Endothelial cell of umbilical vein (primary cell): Measurements from ENCODE around the gene CDK12. TPM values are rescaled to one million over a fixed set of nuclear protein-coding genes. Genes with fewer than 3 reads are reported as not detected.
"Not testable (repeated sequence)": the region's sequence is repeated elsewhere in the genome, so short reads cannot be mapped to it uniquely, and the experiment has no call there.

Experiments
- BruUV-seq: library from RNA; stranded (reverse); fragments of 400-500 nt; replicated peaks from 2 replicates; lab custom pipeline; 2021; lab: Mats Ljungman, UMichigan
- CTCF ChIA-PET: fragments of 300-600, 350-600 bp; sonication (Branson Sonifier 250); formaldehyde crosslinking; loops from one replicate; lab custom pipeline; 2021; ENCODE audit warnings: antibody characterized with exemption, inconsistent platforms; lab: Charles Lee
- POLR2A ChIA-PET: fragments of 300-600, 350-600 bp; sonication (Branson Sonifier 250); formaldehyde crosslinking; loops from one replicate; lab custom pipeline; 2021; ENCODE audit warnings: antibody characterized with exemption, inconsistent platforms; lab: Charles Lee
- DNase-seq: peaks from one replicate; pipeline ENCODE4 v3.0.0-alpha.2; 2011; ENCODE audit warnings: low read depth, low spot score
- FAIRE-seq: peaks from 2 replicates; lab custom pipeline; 2011; peaks lifted over from hg19 to GRCh38; lab: Jason Lieb, UNC
- H2AFZ ChIP-seq: 2 replicates; pipeline ENCODE4 v1.6.0; 2012; ENCODE audit warnings: low read depth, low read length, control low read depth, inconsistent platforms
- H3K27ac ChIP-seq: 2 replicates; pipeline ENCODE4 v1.5.1; 2011; ENCODE audit warnings: low read depth, mild to moderate bottlenecking, control low read depth, low read length, moderate library complexity; ENCODE audit not compliant: insufficient read depth
- H3K27me3 ChIP-seq, 2 experiments: 2 replicates each; pipeline versions ENCODE4 v1.6.0 to v1.6.1; 2011; ENCODE audit warnings: low read length in 2 of 2, mixed read lengths in 1 of 2; ENCODE audit not compliant: control insufficient read depth in 2 of 2, insufficient read depth in 2 of 2
- H3K36me3 ChIP-seq, 2 experiments: 2 replicates in 1 of 2; 3 replicates in 1 of 2; pipeline ENCODE4 v1.5.1; 2011; ENCODE audit warnings: low read length in 2 of 2, mild to moderate bottlenecking in 1 of 2, moderate library complexity in 1 of 2; ENCODE audit not compliant: control insufficient read depth in 2 of 2, insufficient read depth in 2 of 2; ENCODE audit errors: extremely low read depth in 1 of 2
- H3K4me1 ChIP-seq: 3 replicates; pipeline ENCODE4 v1.5.1; 2011; ENCODE audit warnings: mild to moderate bottlenecking, low read length; ENCODE audit not compliant: control insufficient read depth, insufficient read depth; ENCODE audit errors: extremely low read depth
- H3K4me2 ChIP-seq: 2 replicates; pipeline ENCODE4 v1.6.1; 2011; ENCODE audit warnings: low read length, control low read depth, mixed read lengths; ENCODE audit not compliant: insufficient read depth
- H3K4me3 ChIP-seq, 3 experiments: fragments of 200-600 bp in 1 of 3; sonication (generic), shearing (Covaris generic) in 1 of 3; replicated peaks in 1 of 3; 2 replicates each; pipeline ENCODE4 v1.5.1; 2011 to 2016; ENCODE audit warnings: control low read depth in 3 of 3, low read length in 3 of 3, mild to moderate bottlenecking in 2 of 3, inconsistent platforms in 1 of 3, low read depth in 1 of 3, moderate library complexity in 1 of 3; ENCODE audit not compliant: insufficient read depth in 1 of 3
- H3K79me2 ChIP-seq: 2 replicates; pipeline ENCODE4 v1.6.0; 2012; ENCODE audit warnings: low read length, inconsistent platforms; ENCODE audit not compliant: control insufficient read depth, insufficient read depth
- H3K9ac ChIP-seq: replicated peaks from 2 replicates; pipeline ENCODE3; 2011; ENCODE audit warnings: low read length, control low read depth; ENCODE audit not compliant: insufficient read depth; ENCODE audit errors: extremely low read depth
- H3K9me1 ChIP-seq: replicated peaks from 3 replicates; pipeline ENCODE4 v1.6.0; 2011; ENCODE audit warnings: mild to moderate bottlenecking, low read length; ENCODE audit not compliant: control insufficient read depth, insufficient read depth; ENCODE audit errors: extremely low read depth
- H3K9me3 ChIP-seq: replicated peaks from 2 replicates; pipeline ENCODE4 v1.5.1; 2012; ENCODE audit warnings: low read length, inconsistent platforms; ENCODE audit not compliant: control insufficient read depth, insufficient read depth
- H4K20me1 ChIP-seq: replicated peaks from 2 replicates; pipeline ENCODE3; 2011; ENCODE audit warnings: mild to moderate bottlenecking, low read length; ENCODE audit not compliant: control insufficient read depth, insufficient read depth; ENCODE audit errors: extremely low read depth
- EZH2 ChIP-seq: IDR thresholded peaks from 2 replicates; pipeline ENCODE4 v1.6.1; 2012; ENCODE audit warnings: borderline replicate concordance, low read depth, mild to moderate bottlenecking, moderate library complexity, low read length, inconsistent platforms; ENCODE audit not compliant: severe bottlenecking
- FOS ChIP-seq: IDR thresholded peaks from 2 replicates; pipeline ENCODE4 v1.6.1; 2011; ENCODE audit warnings: mild to moderate bottlenecking, low read length, moderate library complexity, borderline replicate concordance; ENCODE audit not compliant: insufficient read depth
- GATA2 ChIP-seq: IDR thresholded peaks from 2 replicates; pipeline ENCODE4 v1.7.0; 2011; ENCODE audit warnings: low read depth, mild to moderate bottlenecking, moderate library complexity, mixed read lengths, low read length; ENCODE audit not compliant: insufficient read length, insufficient read depth
- JUN ChIP-seq: IDR thresholded peaks from 2 replicates; pipeline ENCODE4 v1.6.1; 2011; ENCODE audit warnings: borderline replicate concordance, low read depth; ENCODE audit not compliant: insufficient read length, insufficient read depth
- MYC ChIP-seq: IDR thresholded peaks from one replicate; pipeline ENCODE4 v1.6.1; 2011; ENCODE audit warnings: mild to moderate bottlenecking, low read depth, low read length
- POLR2A ChIP-seq: IDR thresholded peaks from 2 replicates; pipeline ENCODE4 v1.6.1; 2012; ENCODE audit warnings: low read depth, mild to moderate bottlenecking, control low read depth, low read length
- POLR2AphosphoS5 ChIP-seq: IDR thresholded peaks from 2 replicates; pipeline ENCODE4 v1.6.1; 2012; ENCODE audit warnings: low read depth, mild to moderate bottlenecking, control low read depth, low read length, moderate library complexity; ENCODE audit not compliant: insufficient read depth
- dilution Hi-C: fragments of 300-500 bp; cut with MboI; formaldehyde crosslinking; loops from one replicate; pipeline ENCODE4 v1.15.0; 2019; ENCODE audit warnings: low sequenced_read_pairs; ENCODE audit not compliant: extremely low pct_ligation_motif_present
- intact Hi-C: fragments of 100-400 bp; cut with micrococcal nuclease; formaldehyde crosslinking; loops from one replicate; pipeline ENCODE4 v1.10.0; 2022
- polyA plus RNA-seq, 4 experiments: library from polyadenylated mRNA; depleted of rRNA in 3 of 4; stranded (reverse) in 3 of 4; unstranded in 1 of 4; fragments of >200 nt; gene quantifications; 2 replicates each; pipeline versions ENCODE4 v1.2.1 to v1.2.3, GENCODE V29; 2011 to 2012; ENCODE audit warnings: missing spikeins in 1 of 4
- total RNA-seq: library from RNA; stranded (reverse); gene quantifications from 2 replicates; pipeline ENCODE4 v1.2.3, GENCODE V29; 2021
- TF ChIP-seq, protein P1 (sequence below), 2 donors: IDR thresholded peaks; 1 replicate in 1 of 2; 2 replicates in 1 of 2; pipeline ENCODE4 v1.5.1; 2011; ENCODE audit warnings: low read length in 2 of 2, mild to moderate bottlenecking in 2 of 2, moderate library complexity in 2 of 2, control low read depth in 1 of 2, inconsistent platforms in 1 of 2, low read depth in 1 of 2; ENCODE audit not compliant: insufficient read depth in 1 of 2; ENCODE audit errors: extremely low read depth in 1 of 2
- TF ChIP-seq, protein P2 (sequence below): IDR thresholded peaks from 2 replicates; pipeline ENCODE4 v1.6.1; 2011; ENCODE audit not compliant: insufficient read depth, insufficient read length

CDK12 gene
- total and polyA plus RNA-seq, 2 donors (not counting 3 experiments of a cell fraction or from before 2014, with no cell fraction given), result 14.2 to 55.4 TPM

DNA sequence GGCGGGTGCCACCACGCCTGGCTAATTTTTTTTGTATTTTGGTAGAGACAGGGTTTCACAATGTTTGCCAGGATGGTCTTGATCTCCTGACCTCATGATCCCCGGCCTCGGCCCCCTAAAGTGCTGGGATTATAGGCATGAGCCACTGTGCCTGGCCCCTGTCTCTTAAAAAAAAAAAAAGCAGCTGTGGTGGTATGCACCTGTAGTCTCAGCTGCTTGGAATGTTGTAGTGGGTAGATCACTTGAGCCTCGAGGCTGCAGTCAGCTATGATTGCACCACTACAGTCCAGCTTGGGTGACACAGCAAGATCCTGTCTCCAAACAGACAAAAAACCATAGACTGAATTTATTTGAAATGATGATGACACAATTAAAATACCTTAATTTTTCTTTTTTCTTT, 24.3 kb downstream of the CDK12 start:
- Histone ChIP-seq H3K4me3 (no peak overlapping the region), H3K36me3 (peaks cover 3 to 5% of the 10 kb centered on the region in 2 experiments), H3K27ac (no peak overlapping the region), H2AFZ (no peak overlapping the region), H3K9ac (no peak overlapping the region), H3K4me1 (no peaks in the 10 kb centered on the region), H3K27me3 (no peaks in the 10 kb centered on the region), H4K20me1 (no peaks in the 10 kb centered on the region), H3K79me2 (peaks cover 11% of the 10 kb centered on the region), H3K4me2 (no peak overlapping the region), H3K9me1 (no peaks in the 10 kb centered on the region), H3K9me3 (no peaks in the 10 kb centered on the region)
- no TSS peak for BruUV-seq
- intact Hi-C loops (no loop called here), dilution Hi-C loops (no loop called here)
- FAIRE-seq, result no peak
- CTCF ChIA-PET, result no interaction called here
- POLR2A ChIA-PET, result no interaction called here
- no peak for DNase-seq
- TF ChIP-seq, protein P1, sequence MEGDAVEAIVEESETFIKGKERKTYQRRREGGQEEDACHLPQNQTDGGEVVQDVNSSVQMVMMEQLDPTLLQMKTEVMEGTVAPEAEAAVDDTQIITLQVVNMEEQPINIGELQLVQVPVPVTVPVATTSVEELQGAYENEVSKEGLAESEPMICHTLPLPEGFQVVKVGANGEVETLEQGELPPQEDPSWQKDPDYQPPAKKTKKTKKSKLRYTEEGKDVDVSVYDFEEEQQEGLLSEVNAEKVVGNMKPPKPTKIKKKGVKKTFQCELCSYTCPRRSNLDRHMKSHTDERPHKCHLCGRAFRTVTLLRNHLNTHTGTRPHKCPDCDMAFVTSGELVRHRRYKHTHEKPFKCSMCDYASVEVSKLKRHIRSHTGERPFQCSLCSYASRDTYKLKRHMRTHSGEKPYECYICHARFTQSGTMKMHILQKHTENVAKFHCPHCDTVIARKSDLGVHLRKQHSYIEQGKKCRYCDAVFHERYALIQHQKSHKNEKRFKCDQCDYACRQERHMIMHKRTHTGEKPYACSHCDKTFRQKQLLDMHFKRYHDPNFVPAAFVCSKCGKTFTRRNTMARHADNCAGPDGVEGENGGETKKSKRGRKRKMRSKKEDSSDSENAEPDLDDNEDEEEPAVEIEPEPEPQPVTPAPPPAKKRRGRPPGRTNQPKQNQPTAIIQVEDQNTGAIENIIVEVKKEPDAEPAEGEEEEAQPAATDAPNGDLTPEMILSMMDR (IDR thresholded peaks at IDR 0.05; ENCODE audit: extremely low read depth in 1 of 2, insufficient read depth in 1 of 2, low read depth in 1 of 2, low read length in 2 of 2), result no peak
- no peak for TF ChIP-seq GATA2

DNA sequence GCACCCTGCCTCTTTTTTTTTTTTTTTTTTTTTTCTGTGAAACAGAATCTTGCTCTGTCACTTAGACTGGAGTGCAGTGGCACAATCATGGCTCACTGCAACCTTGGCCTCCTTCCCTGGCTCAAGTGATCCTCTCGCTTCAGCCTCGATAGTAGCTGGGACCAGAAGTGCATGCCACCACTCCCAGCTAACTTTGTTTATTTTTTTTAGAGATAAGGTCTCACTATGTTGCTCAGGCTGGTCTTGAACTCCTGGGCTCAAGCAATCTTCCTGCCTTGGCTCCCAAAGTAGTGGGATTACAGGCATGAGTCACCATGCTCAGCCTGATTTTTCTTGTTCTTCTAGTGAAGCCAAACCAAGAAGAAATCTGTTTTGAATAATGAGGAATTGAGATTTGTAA, 25.0 kb downstream of the CDK12 start:
- peaks cover 11% of the 10 kb centered on the region for H3K79me2 ChIP-seq
- H3K4me2 ChIP-seq, result no peak overlapping the region

DNA sequence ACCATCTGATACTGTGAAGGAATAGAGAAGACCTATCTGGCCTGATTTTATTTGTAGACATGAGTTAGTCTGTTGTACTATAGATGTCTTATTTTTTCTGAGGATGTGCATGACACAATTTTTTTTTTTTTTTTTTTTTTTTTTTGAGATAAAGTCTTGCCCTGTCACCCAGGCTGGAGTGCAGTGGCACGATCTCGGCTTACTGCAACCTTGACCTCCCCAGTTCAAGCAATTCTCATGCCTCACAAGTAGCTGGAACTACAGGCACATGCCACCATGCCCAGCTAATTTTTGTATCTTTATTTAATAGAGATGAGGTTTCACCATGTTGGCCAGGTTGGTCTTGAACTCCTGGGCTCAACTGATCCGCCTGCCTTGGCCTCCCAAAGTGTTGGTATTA, 26.2 kb downstream of the CDK12 start:
- H4K20me1 ChIP-seq, H3K9me1 ChIP-seq, intact Hi-C loops, H3K4me2 ChIP-seq, CTCF ChIA-PET, DNase-seq, BruUV-seq, H3K4me3 ChIP-seq, POLR2A ChIA-PET, dilution Hi-C loops, FAIRE-seq, H3K27me3 ChIP-seq, H2AFZ ChIP-seq, H3K79me2 ChIP-seq, H3K4me1 ChIP-seq, H3K9ac ChIP-seq, H3K9me3 ChIP-seq, H3K36me3 ChIP-seq, H3K27ac ChIP-seq: not testable (repeated sequence)

More for the DNA sequence above, 25.0 kb downstream of the CDK12 start:
- intact Hi-C loops (no loop called here), dilution Hi-C loops (no loop called here)
- TF ChIP-seq POLR2A, result no peak
- TF ChIP-seq MYC, result no peak
- no peak for TF ChIP-seq GATA2
- TF ChIP-seq, protein P2, sequence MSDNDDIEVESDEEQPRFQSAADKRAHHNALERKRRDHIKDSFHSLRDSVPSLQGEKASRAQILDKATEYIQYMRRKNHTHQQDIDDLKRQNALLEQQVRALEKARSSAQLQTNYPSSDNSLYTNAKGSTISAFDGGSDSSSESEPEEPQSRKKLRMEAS, result no peak
- TF ChIP-seq FOS, result peak; percentile 11
- TF ChIP-seq POLR2AphosphoS5, result no peak
- no peak for TF ChIP-seq JUN
- no peak for TF ChIP-seq EZH2
- no peak overlapping the region for H3K27ac ChIP-seq
- no peak overlapping the region for H3K9ac ChIP-seq
- DNase-seq (no peak), FAIRE-seq (no peak)
- no peaks in the 10 kb centered on the region for H4K20me1 ChIP-seq
- POLR2A ChIA-PET, result no interaction called here
- CTCF ChIA-PET, result no interaction called here
- H3K4me3 ChIP-seq, result no peak overlapping the region
- no TSS peak for BruUV-seq
- H3K4me1 ChIP-seq, result no peaks in the 10 kb centered on the region
- H3K27me3 ChIP-seq, result no peaks in the 10 kb centered on the region
- H2AFZ ChIP-seq, result no peak overlapping the region
- H3K9me3 ChIP-seq, result no peaks in the 10 kb centered on the region
- peaks cover 6 to 7% of the 10 kb centered on the region in 2 experiments for H3K36me3 ChIP-seq
- no peaks in the 10 kb centered on the region for H3K9me1 ChIP-seq
